ENCODE results near the gene PABPC1L.
"Not testable (repeated sequence)": the region's sequence is repeated elsewhere in the genome, so short reads cannot be mapped to it uniquely, and the experiment has no call there.

Gene PABPC1L

GRCh38 chr20:44909872-44910689, at the start of gene PABPC1L:
Gene PABPC1L (plus strand): TSS chr20:44910060. CDS start chr20:44910144, 84 bp downstream.
- no peak for DNase-seq (ENCODE audit: low read depth)

- peak; percentile 73 for DNase-seq (ENCODE audit: low read depth)
Observed at GRCh38 chr20:44861531-44862006, 48.3 kb upstream of the PABPC1L start.

GRCh38 chr20:44862286-44862685, 47.6 kb upstream of the PABPC1L start:
- DNase-seq (ENCODE audit: low read depth) = no peak

- not testable (repeated sequence) for DNase-seq (ENCODE audit: low read depth)
Observed at GRCh38 chr20:44863365-44864084, 46.3 kb upstream of the PABPC1L start.

- not testable (repeated sequence) for DNase-seq (ENCODE audit: low read depth)
Observed at GRCh38 chr20:44864493-44864892, 45.4 kb upstream of the PABPC1L start.

- no peak for DNase-seq (ENCODE audit: low read depth)
Observed at GRCh38 chr20:44866703-44867335, 43.0 kb upstream of the PABPC1L start.

GRCh38 chr20:44869471-44869870, 40.4 kb upstream of the PABPC1L start:
- no peak for DNase-seq (ENCODE audit: low read depth)

- DNase-seq (ENCODE audit: low read depth) = not testable (repeated sequence)
Observed at GRCh38 chr20:44882360-44882759, 27.5 kb upstream of the PABPC1L start.

- DNase-seq (ENCODE audit: low read depth) = no peak
Observed at GRCh38 chr20:44883214-44883902, 26.5 kb upstream of the PABPC1L start.

GRCh38 chr20:44884907-44885391, 24.9 kb upstream of the PABPC1L start:
- no peak for DNase-seq (ENCODE audit: low read depth)

- DNase-seq (ENCODE audit: low read depth) = peak; percentile 97
Observed at GRCh38 chr20:44885392-44886265, 24.2 kb upstream of the PABPC1L start, which contains the start of gene YWHAB. Gene YWHAB (plus strand): TSS chr20:44885705. CDS start chr20:44901534, 15,829 bp downstream.

- DNase-seq (ENCODE audit: low read depth) = no peak
Observed at GRCh38 chr20:44886266-44886651, 23.6 kb upstream of the PABPC1L start.

GRCh38 chr20:44886828-44887227, 23.0 kb upstream of the PABPC1L start:
- no peak for DNase-seq (ENCODE audit: low read depth)

- DNase-seq (ENCODE audit: low read depth) = no peak
Observed at GRCh38 chr20:44887466-44887865, 22.4 kb upstream of the PABPC1L start.

GRCh38 chr20:44888226-44889103, 21.4 kb upstream of the PABPC1L start:
- no peak for DNase-seq (ENCODE audit: low read depth)

GRCh38 chr20:44891826-44892225, 18.0 kb upstream of the PABPC1L start:
- DNase-seq (ENCODE audit: low read depth) = no peak

GRCh38 chr20:44894959-44895358, 14.9 kb upstream of the PABPC1L start:
- no peak for DNase-seq (ENCODE audit: low read depth)

GRCh38 chr20:44896583-44896982, 13.3 kb upstream of the PABPC1L start:
- no peak for DNase-seq (ENCODE audit: low read depth)

- DNase-seq (ENCODE audit: low read depth) = no peak
Observed at GRCh38 chr20:44897133-44897532, 12.7 kb upstream of the PABPC1L start.
